DMS 273 treated with DMSO at 0.1 percent for 48 hours (cell line): ENCODE results near the gene KCNIP1.

Experiments
- DNase-seq: peaks from one replicate; lab custom pipeline; 2025; lab: John Stamatoyannopoulos, UW

Gene KCNIP1

GRCh38 chr5:170508660-170509347, 5.0 kb downstream of the KCNIP1 start:
- DNase-seq, result no peak

GRCh38 chr5:170509348-170509660, 5.5 kb downstream of the KCNIP1 start:
- DNase-seq, result no peak

GRCh38 chr5:170510126-170510525, 6.3 kb downstream of the KCNIP1 start:
- no peak for DNase-seq

GRCh38 chr5:170510559-170510958, 6.7 kb downstream of the KCNIP1 start:
- DNase-seq, result no peak

- DNase-seq, result no peak
These were observed 7.9 kb downstream of the KCNIP1 start for GRCh38 chr5:170511551-170512258.

- DNase-seq, result no peak
These were observed 10.2 kb downstream of the KCNIP1 start for GRCh38 chr5:170513856-170514525.

- DNase-seq, result no peak
These were observed 13.6 kb downstream of the KCNIP1 start for GRCh38 chr5:170517411-170517810.

GRCh38 chr5:170518277-170518676, 14.5 kb downstream of the KCNIP1 start:
- no peak for DNase-seq

GRCh38 chr5:170519549-170519948, 15.7 kb downstream of the KCNIP1 start:
- DNase-seq, result no peak

GRCh38 chr5:170520372-170520771, 16.6 kb downstream of the KCNIP1 start:
- DNase-seq, result no peak

- DNase-seq, result peak; percentile 44
These were observed 18.7 kb downstream of the KCNIP1 start for GRCh38 chr5:170522211-170523141.

GRCh38 chr5:170523142-170523551, 19.3 kb downstream of the KCNIP1 start:
- peak; percentile 74 for DNase-seq

- DNase-seq, result no peak
These were observed 20.0 kb downstream of the KCNIP1 start for GRCh38 chr5:170523830-170524229.

GRCh38 chr5:170524576-170524975, 20.8 kb downstream of the KCNIP1 start:
- DNase-seq, result no peak

GRCh38 chr5:170525470-170526211, 21.8 kb downstream of the KCNIP1 start:
- DNase-seq, result no peak

- no peak for DNase-seq
These were observed 24.2 kb downstream of the KCNIP1 start for GRCh38 chr5:170527991-170528390.

GRCh38 chr5:170528976-170529375, 25.2 kb downstream of the KCNIP1 start:
- no peak for DNase-seq

GRCh38 chr5:170532935-170533334, 29.1 kb downstream of the KCNIP1 start:
- no peak for DNase-seq

GRCh38 chr5:170533383-170533782, 29.6 kb downstream of the KCNIP1 start:
- no peak for DNase-seq

- no peak for DNase-seq
These were observed 30.4 kb downstream of the KCNIP1 start for GRCh38 chr5:170534177-170534576.

- no peak for DNase-seq
These were observed 31.1 kb downstream of the KCNIP1 start for GRCh38 chr5:170534941-170535340.
